Measurements from ENCODE around the gene CUX1.
"Not testable (repeated sequence)": the region's sequence is repeated elsewhere in the genome, so short reads cannot be mapped to it uniquely, and the experiment has no call there.

The CUX1 gene

DNA sequence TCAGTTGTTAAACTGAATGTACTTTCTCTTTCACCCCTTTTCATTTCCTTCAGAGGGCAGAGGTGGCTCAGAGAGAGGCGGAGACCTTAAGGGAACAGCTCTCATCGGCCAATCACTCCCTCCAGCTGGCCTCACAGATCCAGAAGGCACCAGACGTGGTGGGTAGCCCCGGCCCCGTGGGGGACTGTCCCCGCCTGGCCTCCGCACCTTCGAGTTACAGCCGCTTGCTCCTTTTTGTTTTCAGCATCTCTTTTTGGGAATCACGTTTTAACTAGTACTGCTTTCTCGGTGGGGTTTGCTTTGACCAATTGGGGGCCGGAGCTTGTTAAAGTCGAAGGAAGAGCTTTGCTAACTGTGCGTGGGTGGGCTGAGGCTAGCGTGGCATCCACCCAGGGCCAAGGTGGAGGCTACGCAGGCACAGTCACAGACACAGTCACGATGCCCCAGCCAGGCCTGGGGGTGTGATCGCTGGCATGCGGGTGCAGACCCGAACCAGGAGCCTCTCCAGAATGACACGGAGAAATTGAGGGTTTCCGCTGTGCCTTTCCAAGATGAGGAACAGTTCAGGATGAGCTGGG is 353.1 kb downstream of the CUX1 start:
- no peak for DNase-seq

DNA sequence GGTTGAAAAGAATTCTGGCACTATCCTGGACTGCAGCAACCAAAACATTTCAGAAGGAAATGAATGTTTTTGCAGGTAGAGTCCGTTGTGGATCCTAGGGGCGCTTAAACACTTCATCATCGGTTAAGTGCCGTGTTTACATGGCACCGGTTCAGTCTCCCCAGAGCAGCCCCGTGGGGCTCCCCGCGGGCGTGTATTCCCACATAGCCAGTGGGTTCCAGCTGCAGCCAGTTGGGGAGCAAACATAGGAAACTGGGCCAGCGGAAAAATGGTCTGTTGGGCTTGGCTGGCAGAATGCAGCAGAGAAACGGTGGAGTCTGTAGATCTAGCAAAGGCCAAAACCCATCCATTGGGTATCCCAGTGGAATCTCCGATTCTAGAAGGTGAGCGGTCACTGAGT is 356.2 kb downstream of the CUX1 start:
- no peak for DNase-seq

- no peak for DNase-seq
Measured at GRCh38 chr7:102175423-102176170, 358.2 kb downstream of the CUX1 start.

DNA sequence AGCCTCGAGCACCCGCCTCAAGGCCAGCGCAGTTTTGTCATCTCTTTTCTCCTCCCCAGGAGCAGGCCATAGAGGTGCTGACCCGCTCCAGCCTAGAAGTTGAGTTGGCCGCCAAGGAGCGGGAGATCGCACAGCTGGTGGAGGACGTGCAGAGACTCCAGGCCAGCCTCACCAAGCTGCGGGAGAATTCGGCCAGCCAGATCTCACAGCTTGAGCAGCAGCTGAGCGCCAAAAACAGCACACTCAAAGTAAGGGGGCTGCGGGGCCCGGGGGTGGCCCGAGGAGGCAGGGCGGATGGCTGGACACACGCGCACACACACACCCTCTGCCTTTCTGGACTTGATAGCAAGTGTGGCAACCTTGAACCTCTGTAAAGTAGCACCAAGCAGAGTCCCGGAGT is 361.0 kb downstream of the CUX1 start:
- no peak for DNase-seq

DNA sequence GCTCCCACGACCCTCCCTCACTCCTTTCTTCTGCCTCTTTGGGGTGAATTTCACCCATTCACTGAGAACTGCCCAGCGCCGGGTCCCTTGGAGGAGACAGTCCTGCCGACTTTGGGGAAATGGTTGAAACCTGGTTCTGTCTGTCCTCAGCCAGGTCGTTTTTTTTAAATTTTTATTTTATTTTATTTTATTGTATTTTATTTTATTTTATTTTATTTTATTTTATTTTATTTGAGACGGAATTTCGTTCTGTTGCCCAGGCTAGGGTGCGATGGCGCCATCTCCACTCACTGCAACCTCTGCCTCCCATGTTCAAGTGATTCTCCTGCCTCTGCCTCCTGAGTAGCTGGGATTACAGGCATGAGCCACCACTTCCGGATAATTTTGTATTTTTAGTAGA is 363.3 kb downstream of the CUX1 start:
- DNase-seq: no peak

DNA sequence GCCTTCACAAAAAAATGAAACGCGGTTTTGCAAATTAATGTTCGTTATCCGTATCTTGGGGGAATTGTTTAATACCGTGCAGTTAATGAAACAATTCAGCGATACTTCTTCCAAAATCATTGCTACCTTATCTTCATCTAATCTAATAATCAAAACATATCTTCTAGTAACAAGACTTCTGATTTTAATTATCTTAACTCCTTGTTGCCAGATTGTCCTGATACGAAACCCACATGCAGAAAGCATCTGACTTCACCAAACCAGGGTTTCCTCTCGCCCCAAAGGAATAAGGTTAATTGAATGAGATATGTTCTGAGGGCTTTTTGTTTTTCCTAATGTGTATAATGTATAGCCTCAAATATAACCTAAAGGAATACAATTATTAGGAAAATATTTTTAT is 364.1 kb downstream of the CUX1 start:
- no peak for DNase-seq

GRCh38 chr7:102182016-102182415 is 364.6 kb downstream of the CUX1 start:
- no peak for DNase-seq

- not testable (repeated sequence) for DNase-seq
Measured at GRCh38 chr7:102183848-102184247, 366.4 kb downstream of the CUX1 start.

DNA sequence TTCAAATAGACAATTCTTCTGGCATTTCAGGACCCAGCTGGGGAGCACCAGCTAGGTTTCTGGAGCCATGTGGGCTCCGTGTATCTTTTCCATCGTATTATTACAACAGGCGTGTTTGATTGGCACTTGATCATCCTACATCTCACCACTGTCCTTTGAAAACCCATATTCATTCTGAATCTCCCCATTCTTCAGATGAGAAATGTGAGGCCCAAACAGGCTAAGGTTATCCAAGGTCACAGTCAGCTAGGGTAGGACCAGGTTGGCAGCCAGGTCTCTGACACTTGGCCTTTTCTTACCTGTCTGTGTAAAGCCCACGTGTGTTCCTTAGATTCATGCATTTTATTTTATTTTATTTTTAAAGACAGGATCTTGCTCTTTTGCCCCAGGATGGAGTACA is 366.9 kb downstream of the CUX1 start:
- no peak for DNase-seq

- DNase-seq: no peak
Measured at GRCh38 chr7:102185796-102186195, 368.4 kb downstream of the CUX1 start.

- no peak for DNase-seq
Measured at GRCh38 chr7:102186306-102186705, 368.9 kb downstream of the CUX1 start.

- DNase-seq: no peak
Measured at GRCh38 chr7:102188746-102189145, 371.3 kb downstream of the CUX1 start.

- no peak for DNase-seq
Measured at GRCh38 chr7:102189756-102190155, 372.3 kb downstream of the CUX1 start.

DNA sequence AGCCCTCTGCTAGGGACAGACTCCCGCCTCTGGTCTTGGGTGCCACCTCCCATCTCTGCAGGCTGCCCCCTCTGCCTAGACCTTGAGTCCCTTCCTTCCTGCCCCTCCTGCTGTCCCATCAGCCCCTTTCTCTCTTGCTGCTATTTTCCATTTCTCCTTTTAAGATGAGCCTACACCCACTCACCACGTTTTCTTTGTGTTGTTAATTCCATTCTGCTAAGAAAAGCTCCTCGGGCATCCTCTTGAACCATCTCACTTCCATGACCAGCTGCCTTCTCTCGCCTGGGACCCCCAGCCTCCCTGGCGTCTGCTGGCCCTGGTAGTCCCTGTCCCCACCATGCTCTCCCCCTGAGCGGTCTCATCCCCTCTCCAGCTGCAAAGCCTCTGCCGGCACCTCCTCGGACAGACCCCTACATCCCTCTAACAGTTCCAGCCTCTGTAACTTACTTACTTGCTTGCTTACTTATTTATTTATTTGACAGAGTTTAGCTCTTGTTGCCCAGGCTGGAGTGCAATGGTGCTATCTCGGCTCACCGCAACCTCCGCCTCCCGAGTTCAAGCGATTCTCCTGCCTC is 373.4 kb downstream of the CUX1 start:
- DNase-seq: no peak

DNA sequence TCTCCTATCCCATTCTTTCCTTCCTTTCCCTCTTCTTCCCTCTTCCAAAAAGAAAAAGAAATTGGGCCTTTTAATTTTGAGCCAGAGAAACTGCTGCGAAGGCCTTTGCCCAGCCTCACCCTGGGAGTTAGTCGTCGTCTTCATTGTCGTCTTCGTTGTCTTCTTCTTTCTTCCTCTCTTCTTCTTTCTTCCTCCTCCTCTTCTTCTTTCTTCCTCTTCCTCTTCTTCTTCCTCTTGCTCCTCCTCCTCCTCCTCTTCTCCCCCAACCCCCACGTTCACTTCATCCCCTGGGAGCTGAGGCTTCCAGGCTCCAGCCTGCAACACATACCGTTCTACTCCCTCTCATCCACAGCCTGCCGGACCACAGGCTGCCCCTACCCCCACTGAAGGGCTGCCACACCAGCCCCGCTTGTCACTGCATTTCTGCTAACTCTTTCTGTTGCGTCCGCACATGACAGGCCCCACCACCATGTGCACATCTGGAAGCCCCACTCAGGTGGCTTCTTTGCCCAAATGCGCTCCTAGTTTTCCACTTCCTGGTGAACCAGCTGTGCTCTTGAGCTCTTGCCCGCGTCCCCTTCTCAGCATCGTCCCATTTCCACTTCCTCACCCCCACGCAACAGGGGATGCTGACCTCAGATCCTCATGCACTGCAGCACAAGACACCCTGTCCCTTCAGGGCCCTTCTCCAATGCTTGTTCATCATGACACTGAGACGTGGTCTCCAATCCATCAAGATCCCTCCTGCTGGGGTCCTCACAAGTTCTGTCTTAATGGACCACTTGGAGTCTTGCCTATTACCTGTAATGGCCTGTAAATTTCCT is 374.3 kb downstream of the CUX1 start:
- DNase-seq: no peak

DNA sequence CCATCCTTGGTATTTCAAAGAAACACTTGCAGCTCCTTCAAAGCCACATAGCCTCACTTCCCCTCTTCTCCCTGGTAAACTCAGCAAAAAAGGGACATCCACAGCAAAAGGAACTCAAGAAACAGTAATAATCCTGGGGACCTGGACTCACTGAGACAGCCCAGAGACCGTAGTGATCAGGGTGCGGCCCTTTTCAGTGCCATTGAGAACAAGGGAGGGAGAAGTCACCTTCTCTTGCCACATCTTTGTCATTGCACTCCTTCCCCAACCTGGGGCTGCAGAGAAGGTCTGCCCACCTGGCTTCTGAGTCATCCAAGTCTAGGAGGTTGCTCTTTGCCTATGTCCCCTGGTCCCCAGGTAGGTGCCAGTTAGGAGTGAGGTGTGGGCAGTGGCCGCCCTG is 375.4 kb downstream of the CUX1 start:
- no peak for DNase-seq

DNA sequence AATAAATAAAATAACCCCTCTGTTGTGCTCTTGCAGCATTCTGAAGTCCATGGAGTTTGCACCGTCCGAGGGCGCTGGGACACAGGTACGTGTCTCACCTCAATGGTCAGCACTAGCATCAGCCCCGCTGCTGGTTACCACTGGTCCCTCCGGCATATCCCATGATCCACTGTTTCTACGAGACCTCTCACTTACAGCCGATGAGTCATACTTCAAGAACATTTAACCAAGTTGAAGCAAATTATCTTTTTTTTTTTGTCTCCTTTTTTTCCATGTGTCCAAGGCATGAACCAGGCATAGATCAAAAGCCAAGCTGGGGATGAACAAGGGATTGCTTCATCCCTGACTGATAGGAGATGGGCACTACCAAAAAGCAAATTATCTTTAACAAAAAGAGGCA is 376.4 kb downstream of the CUX1 start:
- DNase-seq: no peak

GRCh38 chr7:102195361-102195760 is 377.9 kb downstream of the CUX1 start:
- no peak for DNase-seq

DNA sequence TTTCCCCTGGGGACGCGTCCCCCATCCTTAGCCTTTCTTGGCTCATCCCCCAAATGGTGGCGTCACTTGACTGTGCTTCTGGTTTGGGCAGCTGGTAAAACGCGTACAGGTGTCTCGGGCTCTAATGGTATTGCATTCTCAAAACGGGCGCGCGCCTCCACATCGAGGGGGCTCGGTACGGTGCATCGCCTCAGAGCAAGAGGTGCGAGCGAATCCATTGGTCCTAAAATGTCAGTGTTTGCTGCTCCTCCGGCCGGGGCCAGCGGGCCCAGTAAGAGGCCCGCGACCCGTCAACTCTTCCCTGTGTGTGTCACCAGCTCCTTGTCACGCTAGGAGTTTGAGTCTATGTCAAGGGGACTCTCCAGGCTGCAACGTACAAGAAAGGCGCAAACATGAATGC is 378.6 kb downstream of the CUX1 start:
- no peak for DNase-seq

- no peak for DNase-seq
Measured at GRCh38 chr7:102197161-102197560, 379.7 kb downstream of the CUX1 start.

DNA sequence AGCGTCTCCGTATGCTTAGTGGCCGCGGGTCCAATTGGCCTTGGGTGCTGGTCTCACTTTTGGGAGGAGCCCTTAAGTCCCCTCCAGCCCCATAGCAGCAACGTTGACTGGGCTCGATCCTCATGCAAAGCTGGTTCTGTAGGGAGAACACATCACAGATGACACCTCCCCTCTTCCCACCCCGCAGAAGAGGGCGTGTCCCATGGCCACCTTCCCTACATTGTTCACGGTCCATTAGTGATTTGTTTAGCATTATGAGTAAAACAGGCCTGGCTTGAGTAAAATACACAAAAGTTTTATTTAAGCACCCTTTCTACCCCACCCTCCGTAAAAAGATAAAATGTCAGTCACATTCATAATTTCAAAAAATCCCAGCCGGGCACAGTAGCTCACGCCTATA is 380.2 kb downstream of the CUX1 start:
- no peak for DNase-seq

- DNase-seq: no peak
Measured at GRCh38 chr7:102198417-102198956, 381.1 kb downstream of the CUX1 start.

DNA sequence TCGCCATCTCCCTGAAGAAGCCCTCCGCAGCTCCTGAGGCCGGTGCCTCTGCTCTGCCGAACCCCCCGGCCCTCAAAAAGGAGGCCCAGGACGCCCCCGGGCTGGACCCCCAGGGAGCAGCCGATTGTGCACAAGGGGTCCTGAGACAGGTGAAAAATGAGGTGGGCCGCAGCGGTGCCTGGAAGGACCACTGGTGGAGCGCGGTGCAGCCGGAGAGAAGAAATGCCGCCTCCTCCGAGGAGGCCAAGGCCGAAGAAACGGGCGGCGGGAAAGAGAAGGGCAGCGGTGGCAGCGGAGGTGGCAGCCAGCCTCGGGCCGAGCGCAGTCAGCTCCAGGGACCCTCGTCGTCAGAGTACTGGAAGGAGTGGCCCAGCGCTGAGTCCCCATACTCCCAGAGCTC is 384.1 kb downstream of the CUX1 start:
- no peak for DNase-seq

GRCh38 chr7:102202556-102202955 is 385.1 kb downstream of the CUX1 start:
- no peak for DNase-seq

Measured in SHP77 treated with DMSO at 0.1 percent for 48 hours (cell line).